ENCODE results near the gene CYP27A1. TPM values are rescaled to one million over a fixed set of nuclear protein-coding genes. Genes with fewer than 3 reads are reported as not detected.

CYP27A1 gene
- total and polyA plus RNA-seq, 2 of the 4 experiments (the other 2 are of a cell fraction): 5.2 to 5.3 TPM

DNA sequence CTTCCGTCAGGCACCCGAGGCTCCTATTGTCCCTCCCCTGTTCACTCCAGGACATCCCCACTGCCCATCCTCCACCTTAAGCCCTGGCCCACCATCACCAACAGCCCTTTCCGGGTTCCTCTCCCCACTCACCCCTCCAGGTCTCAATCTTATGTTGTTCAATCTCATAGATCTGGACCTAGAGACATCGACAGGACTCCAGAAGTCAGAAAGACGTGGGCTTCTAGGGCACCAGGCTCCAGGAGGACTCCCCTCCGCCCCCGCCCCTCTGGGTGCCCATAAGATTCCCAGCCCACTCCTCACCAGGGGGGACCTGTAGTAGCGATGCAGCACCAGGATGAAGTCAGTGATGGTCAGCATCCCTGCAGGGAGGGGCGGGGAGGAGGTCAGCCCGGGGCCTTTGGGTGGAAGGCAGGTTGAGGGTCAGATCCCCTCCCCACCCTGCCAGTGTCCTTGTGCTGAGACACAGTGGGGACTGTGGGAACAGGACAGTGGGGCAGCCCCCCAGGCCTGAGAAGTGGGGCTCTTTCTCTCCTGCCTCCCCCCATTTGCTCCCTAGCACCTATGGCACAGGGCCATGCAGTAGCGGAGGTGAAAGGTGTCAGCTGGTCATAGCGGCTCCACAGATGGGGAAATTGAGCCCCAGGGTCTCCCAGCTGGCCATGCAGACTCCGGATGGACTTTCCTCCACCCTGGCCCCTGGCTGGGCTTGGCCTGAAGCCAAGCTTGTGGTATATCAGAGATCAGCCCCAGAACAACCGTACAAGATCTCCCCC lies 45.9 kb downstream of the CYP27A1 start:
- in situ Hi-C loops (cut with MboI; ENCODE audit: low sequenced_read_pairs): no loop called here

More for the DNA sequence above, 45.9 kb downstream of the CYP27A1 start:
- Histone ChIP-seq H3K9ac (ENCODE audit: low read depth, low read length) (no peak overlapping the region), H3K27ac (ENCODE audit: insufficient read depth, low read length) (no peak overlapping the region), H2BK20ac (ENCODE audit: low read depth, low read length) (no peak overlapping the region), H3K79me1 (ENCODE audit: low read depth in 1 of 2, low read length in 2 of 2) (no peaks in the 10 kb centered on the region), H4K5ac (ENCODE audit: low read depth, low read length) (no peak overlapping the region), H3K4me3 (ENCODE audit: insufficient read depth, low read depth, low read length) (no peak overlapping the region), H3K27me3 (ENCODE audit: control insufficient read depth, insufficient read depth, low read length) (peaks cover 48% of the 10 kb centered on the region), H3K36me3 (ENCODE audit: control insufficient read depth, insufficient read depth, low read length) (no peaks in the 10 kb centered on the region), H2BK15ac (ENCODE audit: low read depth, low read length) (no peak overlapping the region), H2BK5ac (ENCODE audit: low read depth, low read length, poor library complexity, severe bottlenecking) (no peak overlapping the region), H3K4ac (ENCODE audit: low read depth, low read length) (no peak overlapping the region), H3K4me2 (ENCODE audit: low read depth, low read length) (no peak overlapping the region), H3K4me1 (ENCODE audit: control insufficient read depth, insufficient read depth, low read length) (no peaks in the 10 kb centered on the region), H4K91ac (ENCODE audit: insufficient read depth, low read depth, low read length) (no peak overlapping the region), H3K18ac (ENCODE audit: low read depth, low read length) (no peak overlapping the region), H2AK5ac (ENCODE audit: low read depth, low read length) (no peak overlapping the region), H2AFZ (replicated peaks; ENCODE audit: low read length, poor library complexity) (no peak overlapping the region), H4K8ac (ENCODE audit: low read depth in 2 of 2, low read length in 2 of 2) (no peak overlapping the region), H2AK9ac (replicated peaks; ENCODE audit: low read depth, low read length, poor library complexity) (no peak overlapping the region), H3K9me3 (ENCODE audit: control insufficient read depth, insufficient read depth, low read length) (no peaks in the 10 kb centered on the region), H2BK120ac (ENCODE audit: low read depth, low read length) (no peak overlapping the region), H3K23ac (ENCODE audit: low read depth, low read length) (no peak overlapping the region), H3K14ac (replicated peaks; ENCODE audit: low read depth, low read length) (no peak overlapping the region), H4K20me1 (ENCODE audit: insufficient read depth, low read length) (no peaks in the 10 kb centered on the region), H3K9me1 (ENCODE audit: insufficient read depth, low read length) (no peaks in the 10 kb centered on the region; the same call in 1 of the 2 replicates), H3K56ac (ENCODE audit: extremely low read depth, insufficient read depth, low read length) (no peak overlapping the region)
- dilution Hi-C loops (cut with HindIII; ENCODE audit: low sequenced_read_pairs, unreplicated experiment): no loop called here
- TF ChIP-seq FOS (IDR thresholded peaks at IDR 0.05; ENCODE audit: low read depth, low read length): no peak
- TF ChIP-seq RCOR1 (IDR thresholded peaks at IDR 0.05; ENCODE audit: insufficient replicate concordance, low read length): no peak
- TF ChIP-seq BHLHE40 (IDR thresholded peaks at IDR 0.05; ENCODE audit: low read depth, low read length): no peak
- no peak for TF ChIP-seq NFE2L2 (IDR thresholded peaks at IDR 0.05; ENCODE audit: low read depth, low read length)
- no peak for TF ChIP-seq MXI1 (IDR thresholded peaks at IDR 0.05; ENCODE audit: borderline replicate concordance, low read depth, low read length)
- TF ChIP-seq, protein P1, sequence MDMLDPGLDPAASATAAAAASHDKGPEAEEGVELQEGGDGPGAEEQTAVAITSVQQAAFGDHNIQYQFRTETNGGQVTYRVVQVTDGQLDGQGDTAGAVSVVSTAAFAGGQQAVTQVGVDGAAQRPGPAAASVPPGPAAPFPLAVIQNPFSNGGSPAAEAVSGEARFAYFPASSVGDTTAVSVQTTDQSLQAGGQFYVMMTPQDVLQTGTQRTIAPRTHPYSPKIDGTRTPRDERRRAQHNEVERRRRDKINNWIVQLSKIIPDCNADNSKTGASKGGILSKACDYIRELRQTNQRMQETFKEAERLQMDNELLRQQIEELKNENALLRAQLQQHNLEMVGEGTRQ (IDR thresholded peaks at IDR 0.05; ENCODE audit: low read depth, low read length): no peak
- TF ChIP-seq CTCF (conservative IDR thresholded peaks at IDR 0.05; ENCODE audit: low read depth, low read length): no peak
- TF ChIP-seq SMC3 (IDR thresholded peaks at IDR 0.05; ENCODE audit: low read depth, low read length): no peak
- TF ChIP-seq CHD1 (IDR thresholded peaks at IDR 0.05; ENCODE audit: low read depth, low read length): no peak
- CTCF ChIA-PET: no interaction called here
- 41% methylated on average over 5 of the region's 14 CpGs; no CpG with 5 or more reads in 1 of the 2 experiments for WGBS, 2 experiments (ENCODE audit: extremely low coverage in 2 of 2, insufficient read length in 1 of 2)
- POLR2A ChIA-PET (ENCODE audit: unreplicated experiment): no interaction called here
- ATAC-seq (ENCODE audit: low read depth): no peak
- intact Hi-C loops (cut with micrococcal nuclease): no loop called here
- BruUV-seq (replicated peaks): no TSS peak
- DNase-seq: no peak

Measured in IMR-90 (cell line).